ENCODE data around the gene LRRC66.

The LRRC66 gene

DNA sequence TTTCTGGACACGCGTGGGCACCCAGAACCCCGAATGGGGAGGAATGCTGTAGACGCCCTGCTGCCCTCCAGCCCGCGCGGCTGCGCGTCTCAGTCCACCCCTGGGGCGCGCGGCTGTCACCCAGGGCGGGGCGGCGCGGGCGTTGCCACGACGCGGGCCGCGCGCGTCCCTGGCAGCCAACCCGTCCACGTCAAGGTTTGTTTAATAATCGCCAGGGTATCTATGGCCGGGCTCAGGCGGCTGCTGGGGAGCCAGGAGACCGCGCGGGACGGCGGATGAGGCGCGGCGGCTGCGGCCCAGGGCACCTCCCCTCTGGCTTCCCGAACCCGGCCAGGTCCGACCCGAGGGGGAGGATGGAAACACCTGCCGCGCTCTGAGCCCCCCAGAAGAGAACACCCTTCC is 31.1 kb upstream of the LRRC66 start, which contains the start of gene SPATA18:
TSS of gene SPATA18 (plus strand) at position 92 of the 402 bp plus-strand sequence. CDS start 401 bp downstream, outside the sequence.
- Histone ChIP-seq H3K4me1 (ENCODE audit: low read depth, poor library complexity, severe bottlenecking) (no peaks in the 10 kb centered on the region), H3K79me2 (ENCODE audit: insufficient read depth, low read depth) (no peaks in the 10 kb centered on the region), H4K20me1 (ENCODE audit: insufficient read depth) (no peaks in the 10 kb centered on the region), H2AFZ (ENCODE audit: low read depth) (no peak within 1 kb of the TSS), H3K36me3 (ENCODE audit: insufficient read depth) (no peaks in the 10 kb centered on the region), H3K27me3 (ENCODE audit: insufficient read depth, low read depth) (no peaks in the 10 kb centered on the region), H3K4me3 (IDR thresholded peaks at IDR 0.05; ENCODE audit: insufficient read depth, low read depth, low read length) (no peak within 1 kb of the TSS), H3K27ac (no peak within 1 kb of the TSS), H3K9ac (no peak within 1 kb of the TSS), H3K4me2 (no peak within 1 kb of the TSS)
- TF ChIP-seq, protein P1, sequence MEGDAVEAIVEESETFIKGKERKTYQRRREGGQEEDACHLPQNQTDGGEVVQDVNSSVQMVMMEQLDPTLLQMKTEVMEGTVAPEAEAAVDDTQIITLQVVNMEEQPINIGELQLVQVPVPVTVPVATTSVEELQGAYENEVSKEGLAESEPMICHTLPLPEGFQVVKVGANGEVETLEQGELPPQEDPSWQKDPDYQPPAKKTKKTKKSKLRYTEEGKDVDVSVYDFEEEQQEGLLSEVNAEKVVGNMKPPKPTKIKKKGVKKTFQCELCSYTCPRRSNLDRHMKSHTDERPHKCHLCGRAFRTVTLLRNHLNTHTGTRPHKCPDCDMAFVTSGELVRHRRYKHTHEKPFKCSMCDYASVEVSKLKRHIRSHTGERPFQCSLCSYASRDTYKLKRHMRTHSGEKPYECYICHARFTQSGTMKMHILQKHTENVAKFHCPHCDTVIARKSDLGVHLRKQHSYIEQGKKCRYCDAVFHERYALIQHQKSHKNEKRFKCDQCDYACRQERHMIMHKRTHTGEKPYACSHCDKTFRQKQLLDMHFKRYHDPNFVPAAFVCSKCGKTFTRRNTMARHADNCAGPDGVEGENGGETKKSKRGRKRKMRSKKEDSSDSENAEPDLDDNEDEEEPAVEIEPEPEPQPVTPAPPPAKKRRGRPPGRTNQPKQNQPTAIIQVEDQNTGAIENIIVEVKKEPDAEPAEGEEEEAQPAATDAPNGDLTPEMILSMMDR (conservative IDR thresholded peaks at IDR 0.05; ENCODE audit: low read depth, low read length) = no peak

DNA sequence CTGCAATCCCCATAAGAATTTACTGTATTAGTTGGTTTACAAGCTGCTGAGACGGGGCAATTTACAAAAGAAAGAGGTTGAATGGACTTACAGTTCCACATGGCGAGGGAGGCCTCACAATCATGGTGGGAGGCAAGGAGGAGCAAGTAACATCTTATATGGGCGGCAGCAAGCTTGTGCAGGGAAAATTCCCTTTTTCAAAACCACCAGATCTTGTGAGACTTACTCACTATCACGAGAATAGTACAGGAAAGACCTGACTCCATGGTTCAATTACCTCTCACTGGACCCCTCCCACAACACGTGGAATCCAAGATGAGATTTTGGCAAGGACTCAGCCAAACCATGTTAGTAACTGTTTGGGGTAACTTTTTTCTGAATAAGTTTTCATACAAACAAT is 29.1 kb upstream of the LRRC66 start:
- Histone ChIP-seq H3K4me2 (no peak overlapping the region), H3K27ac (no peak overlapping the region), H3K27me3 (ENCODE audit: insufficient read depth, low read depth) (no peaks in the 10 kb centered on the region), H3K79me2 (ENCODE audit: insufficient read depth, low read depth) (no peaks in the 10 kb centered on the region), H3K36me3 (ENCODE audit: insufficient read depth) (no peaks in the 10 kb centered on the region), H3K4me1 (ENCODE audit: low read depth, poor library complexity, severe bottlenecking) (no peaks in the 10 kb centered on the region), H3K4me3 (IDR thresholded peaks at IDR 0.05; ENCODE audit: insufficient read depth, low read depth, low read length) (no peak overlapping the region), H2AFZ (ENCODE audit: low read depth) (no peak overlapping the region), H3K9ac (no peak overlapping the region), H4K20me1 (ENCODE audit: insufficient read depth) (no peaks in the 10 kb centered on the region)
- TF ChIP-seq, protein P1 (conservative IDR thresholded peaks at IDR 0.05; ENCODE audit: low read depth, low read length) = no peak

DNA sequence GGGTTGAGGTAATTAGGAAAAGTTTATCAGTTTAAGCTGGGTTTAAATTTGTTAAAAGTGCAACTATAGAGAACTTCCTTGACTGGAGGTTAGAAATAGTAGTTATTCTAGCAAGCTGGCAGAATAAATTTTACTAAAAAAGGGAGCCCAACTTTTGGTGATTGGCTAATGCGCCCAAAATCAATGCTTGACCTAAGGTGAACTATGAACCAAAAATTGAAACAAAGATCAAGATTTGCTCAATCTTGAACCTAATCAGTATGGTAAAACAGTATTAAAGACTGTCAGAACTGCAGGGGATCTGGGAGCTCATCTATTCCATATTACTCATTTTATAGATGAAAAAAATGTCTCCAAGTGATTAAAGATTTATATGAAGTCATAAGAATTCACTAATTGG is 24.9 kb upstream of the LRRC66 start:
- H3K36me3 ChIP-seq (ENCODE audit: insufficient read depth) = no peaks in the 10 kb centered on the region
- H4K20me1 ChIP-seq (ENCODE audit: insufficient read depth) = no peaks in the 10 kb centered on the region

DNA sequence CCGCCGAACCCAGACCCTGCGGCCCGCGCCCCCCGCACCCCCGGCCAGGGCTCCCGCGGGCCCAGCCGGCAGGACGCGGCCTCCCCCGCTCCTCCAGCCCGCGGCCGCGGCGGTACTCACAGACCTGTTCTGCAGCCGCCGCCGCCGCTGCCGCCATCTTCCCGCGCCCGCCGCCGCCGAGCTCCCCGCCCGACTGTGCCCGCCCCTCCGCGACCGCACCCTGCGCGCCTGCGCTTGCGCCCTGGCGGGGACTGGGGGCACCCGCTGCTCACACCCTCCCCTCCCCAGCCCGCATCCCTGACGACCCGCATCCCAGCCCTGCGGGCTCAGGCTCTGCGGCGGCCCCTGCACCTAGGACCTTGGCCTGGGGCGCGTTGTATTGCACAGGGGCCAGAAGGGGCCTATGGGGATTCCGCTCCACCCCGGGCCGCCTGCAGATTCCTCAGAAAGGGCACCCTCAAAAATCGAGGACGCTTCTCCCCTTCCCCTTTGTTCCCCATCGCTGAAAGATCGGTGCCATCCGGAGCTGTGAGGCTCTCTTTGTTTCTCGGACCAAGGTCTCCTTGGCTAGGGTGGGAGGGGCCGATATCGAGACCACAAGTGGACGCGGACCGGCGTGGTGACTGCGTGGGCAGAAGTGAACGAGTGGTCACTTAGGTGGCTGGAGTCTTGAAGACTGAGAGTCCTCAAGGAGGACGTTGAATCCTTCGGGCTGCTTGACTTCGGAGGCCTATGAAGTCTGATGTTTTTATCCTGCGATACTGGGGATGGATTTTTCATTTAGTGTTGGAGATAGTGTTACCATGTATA is 18.1 kb upstream of the LRRC66 start, which contains the start of gene SGCB:
TSS of gene SGCB (minus strand) at position 197 of the 810 bp plus-strand sequence. CDS start at position 157, 40 bp downstream.
- H3K27me3 ChIP-seq (ENCODE audit: insufficient read depth, low read depth) = no peaks in the 10 kb centered on the region
- H3K4me2 ChIP-seq = peak within 1 kb of the TSS; percentile 100
- H2AFZ ChIP-seq (ENCODE audit: low read depth) = peak within 1 kb of the TSS; percentile 97
- H3K36me3 ChIP-seq (ENCODE audit: insufficient read depth) = no peaks in the 10 kb centered on the region
- TF ChIP-seq, protein P1 (conservative IDR thresholded peaks at IDR 0.05; ENCODE audit: low read depth, low read length) = no peak
- no peak within 1 kb of the TSS for H3K27ac ChIP-seq
- H4K20me1 ChIP-seq (ENCODE audit: insufficient read depth) = no peaks in the 10 kb centered on the region
- peaks cover 21% of the 10 kb centered on the region for H3K79me2 ChIP-seq (ENCODE audit: insufficient read depth, low read depth)
- peak within 1 kb of the TSS; percentile 75 for H3K4me3 ChIP-seq (IDR thresholded peaks at IDR 0.05; ENCODE audit: insufficient read depth, low read depth, low read length)
- peak within 1 kb of the TSS; percentile 65; the same call in 1 of the 2 replicates for H3K9ac ChIP-seq
- peaks cover 15% of the 10 kb centered on the region for H3K4me1 ChIP-seq (ENCODE audit: low read depth, poor library complexity, severe bottlenecking)

More for the DNA sequence above, 24.9 kb upstream of the LRRC66 start:
- Histone ChIP-seq H3K4me1 (ENCODE audit: low read depth, poor library complexity, severe bottlenecking) (no peaks in the 10 kb centered on the region), H3K4me2 (no peak overlapping the region), H3K4me3 (IDR thresholded peaks at IDR 0.05; ENCODE audit: insufficient read depth, low read depth, low read length) (no peak overlapping the region), H2AFZ (ENCODE audit: low read depth) (no peak overlapping the region), H3K79me2 (ENCODE audit: insufficient read depth, low read depth) (no peaks in the 10 kb centered on the region), H3K27me3 (ENCODE audit: insufficient read depth, low read depth) (no peaks in the 10 kb centered on the region), H3K9ac (no peak overlapping the region), H3K27ac (no peak overlapping the region)
- TF ChIP-seq, protein P1 (conservative IDR thresholded peaks at IDR 0.05; ENCODE audit: low read depth, low read length) = no peak
